DND-41 (cell line): ENCODE measurements around the gene ADGRB3.

Experiments used
- EZH2 ChIP-seq: IDR thresholded peaks from 3 replicates; pipeline ENCODE4 v1.6.1; 2012; ENCODE audit warnings: borderline replicate concordance, low read depth, mild to moderate bottlenecking, moderate library complexity, low read length, inconsistent platforms; ENCODE audit not compliant: severe bottlenecking
- TF ChIP-seq, protein P1 (sequence below): IDR thresholded peaks from 2 replicates; pipeline ENCODE4 v1.5.1; 2012; ENCODE audit warnings: borderline replicate concordance, low read length, moderate library complexity, mild to moderate bottlenecking; ENCODE audit not compliant: poor library complexity, severe bottlenecking; ENCODE audit errors: extremely low read depth

DNA sequence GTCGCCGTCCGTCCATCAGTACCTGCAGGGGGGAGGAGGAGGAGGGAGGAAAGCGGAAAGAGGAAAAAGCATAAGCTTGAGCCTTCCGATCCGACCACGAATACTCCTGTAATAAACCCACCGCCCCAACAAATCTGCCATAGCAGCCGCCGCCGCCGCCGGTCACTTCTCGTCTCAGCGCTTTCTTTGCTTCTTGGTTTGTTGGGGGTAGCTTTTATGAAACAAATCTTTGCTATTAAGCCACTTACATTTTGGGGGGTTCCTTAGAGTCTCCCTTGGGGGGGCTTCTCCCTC is 277 bp downstream of the ADGRB3 start:
- TF ChIP-seq, protein P1, sequence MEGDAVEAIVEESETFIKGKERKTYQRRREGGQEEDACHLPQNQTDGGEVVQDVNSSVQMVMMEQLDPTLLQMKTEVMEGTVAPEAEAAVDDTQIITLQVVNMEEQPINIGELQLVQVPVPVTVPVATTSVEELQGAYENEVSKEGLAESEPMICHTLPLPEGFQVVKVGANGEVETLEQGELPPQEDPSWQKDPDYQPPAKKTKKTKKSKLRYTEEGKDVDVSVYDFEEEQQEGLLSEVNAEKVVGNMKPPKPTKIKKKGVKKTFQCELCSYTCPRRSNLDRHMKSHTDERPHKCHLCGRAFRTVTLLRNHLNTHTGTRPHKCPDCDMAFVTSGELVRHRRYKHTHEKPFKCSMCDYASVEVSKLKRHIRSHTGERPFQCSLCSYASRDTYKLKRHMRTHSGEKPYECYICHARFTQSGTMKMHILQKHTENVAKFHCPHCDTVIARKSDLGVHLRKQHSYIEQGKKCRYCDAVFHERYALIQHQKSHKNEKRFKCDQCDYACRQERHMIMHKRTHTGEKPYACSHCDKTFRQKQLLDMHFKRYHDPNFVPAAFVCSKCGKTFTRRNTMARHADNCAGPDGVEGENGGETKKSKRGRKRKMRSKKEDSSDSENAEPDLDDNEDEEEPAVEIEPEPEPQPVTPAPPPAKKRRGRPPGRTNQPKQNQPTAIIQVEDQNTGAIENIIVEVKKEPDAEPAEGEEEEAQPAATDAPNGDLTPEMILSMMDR, result no peak
- no peak for TF ChIP-seq EZH2
